ENCODE measurements around the gene ATAD3A. TPM values are rescaled to one million over a fixed set of nuclear protein-coding genes. Genes with fewer than 3 reads are reported as not detected.
"Not testable (repeated sequence)": the region's sequence is repeated elsewhere in the genome, so short reads cannot be mapped to it uniquely, and the experiment has no call there.

ATAD3A gene
- total RNA-seq, 1 donor from 2014 or later, result 31.7 TPM

DNA sequence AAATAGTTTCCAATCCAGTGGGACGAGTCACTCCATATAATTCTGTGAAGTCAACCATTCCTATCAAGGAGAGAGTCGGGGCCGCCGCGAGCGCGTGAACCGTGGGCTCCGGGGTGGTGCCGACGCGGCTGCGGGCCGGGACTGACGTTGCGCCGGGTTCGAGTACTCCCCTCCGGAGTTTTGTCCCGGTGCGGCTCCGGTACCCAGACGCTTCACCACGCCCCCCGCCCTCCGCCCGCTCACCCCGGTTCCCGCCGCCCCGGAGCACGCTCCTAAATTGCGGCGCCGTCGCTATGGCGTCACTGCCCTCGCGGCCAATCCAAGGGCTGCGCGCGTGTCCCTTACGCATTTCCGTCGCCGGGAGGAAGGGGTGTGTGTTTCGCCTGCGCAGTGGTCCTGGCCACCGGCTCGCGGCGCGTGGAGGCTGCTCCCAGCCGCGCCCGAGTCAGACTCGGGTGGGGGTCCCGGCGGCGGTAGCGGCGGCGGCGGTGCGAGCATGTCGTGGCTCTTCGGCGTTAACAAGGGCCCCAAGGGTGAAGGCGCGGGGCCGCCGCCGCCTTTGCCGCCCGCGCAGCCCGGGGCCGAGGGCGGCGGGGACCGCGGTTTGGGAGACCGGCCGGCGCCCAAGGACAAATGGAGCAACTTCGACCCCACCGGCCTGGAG lies 40.4 kb upstream of the ATAD3A start, which contains the start of gene ATAD3B:
Gene ATAD3B, plus strand, starts transcription at position 377 of the 664 bp plus-strand sequence. Its CDS starts 120 bp downstream, at position 497.
- Mint-ChIP-seq H3K36me3 (ENCODE audit: unreplicated experiment) (no peaks in the 10 kb centered on the region), H3K4me3 (ENCODE audit: unreplicated experiment) (peak within 1 kb of the TSS; percentile 85), H3K27ac (ENCODE audit: unreplicated experiment) (peak within 1 kb of the TSS; percentile 80), H3K27me3 (ENCODE audit: unreplicated experiment) (no peaks in the 10 kb centered on the region), H3K4me1 (ENCODE audit: unreplicated experiment) (peaks cover 25% of the 10 kb centered on the region), H3K9me3 (ENCODE audit: unreplicated experiment) (no peaks in the 10 kb centered on the region)
- TF ChIP-seq, protein P1, sequence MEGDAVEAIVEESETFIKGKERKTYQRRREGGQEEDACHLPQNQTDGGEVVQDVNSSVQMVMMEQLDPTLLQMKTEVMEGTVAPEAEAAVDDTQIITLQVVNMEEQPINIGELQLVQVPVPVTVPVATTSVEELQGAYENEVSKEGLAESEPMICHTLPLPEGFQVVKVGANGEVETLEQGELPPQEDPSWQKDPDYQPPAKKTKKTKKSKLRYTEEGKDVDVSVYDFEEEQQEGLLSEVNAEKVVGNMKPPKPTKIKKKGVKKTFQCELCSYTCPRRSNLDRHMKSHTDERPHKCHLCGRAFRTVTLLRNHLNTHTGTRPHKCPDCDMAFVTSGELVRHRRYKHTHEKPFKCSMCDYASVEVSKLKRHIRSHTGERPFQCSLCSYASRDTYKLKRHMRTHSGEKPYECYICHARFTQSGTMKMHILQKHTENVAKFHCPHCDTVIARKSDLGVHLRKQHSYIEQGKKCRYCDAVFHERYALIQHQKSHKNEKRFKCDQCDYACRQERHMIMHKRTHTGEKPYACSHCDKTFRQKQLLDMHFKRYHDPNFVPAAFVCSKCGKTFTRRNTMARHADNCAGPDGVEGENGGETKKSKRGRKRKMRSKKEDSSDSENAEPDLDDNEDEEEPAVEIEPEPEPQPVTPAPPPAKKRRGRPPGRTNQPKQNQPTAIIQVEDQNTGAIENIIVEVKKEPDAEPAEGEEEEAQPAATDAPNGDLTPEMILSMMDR (IDR thresholded peaks at IDR 0.05), result no peak
- DNase-seq (ENCODE audit: extremely low spot score, unreplicated experiment), result peak; percentile 94

DNA sequence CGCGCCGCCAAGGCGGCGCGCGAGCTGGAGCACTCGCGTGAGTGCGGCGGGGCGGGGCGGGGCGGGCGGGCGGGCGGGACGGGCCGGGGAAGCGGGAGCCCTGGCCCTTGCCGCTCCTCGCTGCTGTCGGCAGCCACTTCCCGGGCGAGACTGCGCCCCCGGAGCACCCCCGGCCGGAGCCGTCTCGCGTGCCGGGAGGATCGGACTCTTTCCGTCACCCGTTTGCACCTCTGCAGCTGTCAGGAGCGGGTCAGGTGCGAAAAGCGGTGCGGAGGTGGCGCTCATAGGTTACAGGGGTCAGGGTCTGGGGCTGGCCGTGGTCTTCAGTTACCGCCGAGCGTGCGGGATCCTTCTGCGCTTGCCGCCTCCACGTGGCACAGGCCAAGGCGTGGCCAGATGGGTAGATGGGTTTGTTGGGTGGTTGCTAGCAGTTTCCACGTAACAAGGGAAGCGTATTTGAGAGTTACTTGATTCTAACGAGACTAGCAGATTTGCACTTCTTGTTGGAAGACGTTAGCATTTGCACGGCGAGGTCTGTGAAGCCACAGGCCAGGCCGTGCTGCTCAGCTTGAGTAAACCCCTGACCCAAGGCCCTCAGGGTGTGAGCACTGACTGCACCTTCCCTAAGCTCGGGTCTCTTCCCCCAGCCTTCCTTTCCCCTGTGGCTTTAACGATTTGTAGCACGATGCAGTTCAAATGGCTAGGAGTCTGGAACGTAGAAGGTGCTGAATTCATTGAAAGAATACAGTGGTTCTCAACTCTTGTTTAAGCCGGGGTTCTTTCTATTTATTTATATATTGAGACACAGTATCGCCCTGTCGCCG lies 39.7 kb upstream of the ATAD3A start:
- H3K27me3 Mint-ChIP-seq (ENCODE audit: unreplicated experiment); DNase-seq (ENCODE audit: extremely low spot score, unreplicated experiment); H3K36me3 Mint-ChIP-seq (ENCODE audit: unreplicated experiment); H3K9me3 Mint-ChIP-seq (ENCODE audit: unreplicated experiment): not testable (repeated sequence)
- Mint-ChIP-seq H3K4me1 (ENCODE audit: unreplicated experiment) (peaks cover 25% of the 10 kb centered on the region), H3K27ac (ENCODE audit: unreplicated experiment) (peak overlapping the region; percentile 73), H3K4me3 (ENCODE audit: unreplicated experiment) (peak overlapping the region; percentile 75)

DNA sequence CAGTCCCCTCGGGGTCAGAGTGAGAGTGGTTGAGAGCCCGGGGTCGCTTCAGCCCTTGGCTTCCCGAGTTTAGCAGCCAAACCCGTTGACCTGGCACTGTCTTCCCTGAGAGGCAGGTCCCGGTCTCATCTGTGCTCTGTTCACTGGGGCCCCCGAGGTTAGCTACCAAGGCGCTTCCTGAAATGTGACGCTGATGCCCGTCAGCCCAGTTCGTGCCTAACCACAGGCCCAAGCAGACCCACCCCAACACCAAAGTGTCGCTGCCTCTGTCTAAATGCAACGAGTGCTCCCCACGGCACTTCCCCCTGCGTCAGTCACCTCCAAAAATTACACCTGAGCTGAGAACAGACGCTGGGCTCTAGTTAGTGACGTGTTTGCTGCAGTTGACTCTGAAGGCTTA lies 36.0 kb upstream of the ATAD3A start:
- not testable (repeated sequence) for DNase-seq (ENCODE audit: extremely low spot score, unreplicated experiment); H3K4me3 Mint-ChIP-seq (ENCODE audit: unreplicated experiment); H3K27me3 Mint-ChIP-seq (ENCODE audit: unreplicated experiment); H3K27ac Mint-ChIP-seq (ENCODE audit: unreplicated experiment); H3K36me3 Mint-ChIP-seq (ENCODE audit: unreplicated experiment); H3K9me3 Mint-ChIP-seq (ENCODE audit: unreplicated experiment)
- peaks cover 13% of the 10 kb centered on the region for H3K4me1 Mint-ChIP-seq (ENCODE audit: unreplicated experiment)

DNA sequence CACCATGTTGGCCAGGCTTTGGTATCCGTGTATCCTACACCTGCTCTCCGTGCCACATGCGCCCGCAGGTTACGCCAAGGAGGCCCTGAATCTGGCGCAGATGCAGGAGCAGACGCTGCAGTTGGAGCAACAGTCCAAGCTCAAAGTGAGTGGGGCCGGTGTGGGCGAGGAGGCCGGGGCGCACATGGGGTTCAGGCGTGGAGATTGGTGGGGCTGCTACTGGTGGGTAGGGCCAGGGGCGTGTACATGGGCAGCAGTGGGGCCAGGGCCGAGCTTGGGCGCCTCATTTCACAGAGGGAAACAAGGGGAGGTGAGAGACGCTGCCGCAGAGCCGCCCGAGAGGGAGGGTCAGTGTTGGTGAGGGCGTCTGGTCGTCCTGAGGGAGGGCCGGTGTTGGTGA lies 34.8 kb upstream of the ATAD3A start:
- TF ChIP-seq, protein P1 (IDR thresholded peaks at IDR 0.05), result no peak
- Mint-ChIP-seq H3K27me3 (ENCODE audit: unreplicated experiment) (no peaks in the 10 kb centered on the region), H3K36me3 (ENCODE audit: unreplicated experiment) (peaks cover 8% of the 10 kb centered on the region), H3K9me3 (ENCODE audit: unreplicated experiment) (no peaks in the 10 kb centered on the region), H3K4me3 (ENCODE audit: unreplicated experiment) (no peak overlapping the region), H3K27ac (ENCODE audit: unreplicated experiment) (no peak overlapping the region), H3K4me1 (ENCODE audit: unreplicated experiment) (peaks cover 12% of the 10 kb centered on the region)
- no peak for DNase-seq (ENCODE audit: extremely low spot score, unreplicated experiment)

DNA sequence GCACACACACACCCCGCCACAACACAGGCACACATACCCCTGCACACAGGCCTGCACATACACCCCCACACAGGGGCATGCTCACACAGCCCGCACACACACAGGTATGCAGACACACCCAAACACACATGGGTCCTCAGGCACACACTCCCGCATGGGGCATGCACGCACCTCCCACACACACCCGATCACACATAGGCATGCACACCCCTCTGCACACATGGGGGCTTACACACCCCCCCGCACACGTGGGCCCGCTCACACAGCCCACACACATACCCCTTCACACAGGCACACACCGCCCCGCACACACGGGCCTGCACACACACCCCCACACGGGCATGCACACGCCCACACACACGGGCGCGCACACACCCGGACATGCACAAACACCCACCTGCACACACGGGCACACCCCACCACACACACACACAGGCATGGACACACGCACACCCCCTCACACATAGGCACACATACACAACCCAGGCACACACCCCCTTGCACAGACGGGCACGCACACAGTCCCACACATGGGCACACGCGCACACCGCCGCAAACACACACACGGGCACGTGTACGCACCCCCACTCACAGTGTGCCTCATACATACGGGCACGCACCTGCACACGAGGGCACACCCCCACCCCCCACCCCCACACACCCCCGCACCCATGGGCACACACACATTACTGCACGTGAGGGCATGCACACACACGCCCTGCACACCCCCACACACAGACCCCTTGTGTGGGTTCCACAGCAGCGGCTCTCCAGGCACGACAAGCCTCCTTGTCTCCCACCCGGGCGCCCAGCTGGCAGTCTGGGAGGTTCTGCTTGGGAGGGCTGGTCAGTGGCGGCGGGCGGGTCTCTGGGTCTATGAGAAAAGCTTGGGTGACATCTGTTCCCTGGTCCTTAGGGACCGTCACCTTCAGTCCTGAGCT lies 32.1 kb upstream of the ATAD3A start:
- H3K4me3 Mint-ChIP-seq (ENCODE audit: unreplicated experiment), result no peak overlapping the region
- H3K4me1 Mint-ChIP-seq (ENCODE audit: unreplicated experiment), result no peaks in the 10 kb centered on the region
- H3K9me3 Mint-ChIP-seq (ENCODE audit: unreplicated experiment), result no peaks in the 10 kb centered on the region
- H3K27me3 Mint-ChIP-seq (ENCODE audit: unreplicated experiment), result no peaks in the 10 kb centered on the region
- no peak for DNase-seq (ENCODE audit: extremely low spot score, unreplicated experiment)
- TF ChIP-seq, protein P1 (IDR thresholded peaks at IDR 0.05), result no peak
- no peak overlapping the region for H3K27ac Mint-ChIP-seq (ENCODE audit: unreplicated experiment)
- H3K36me3 Mint-ChIP-seq (ENCODE audit: unreplicated experiment), result peaks cover 10% of the 10 kb centered on the region

DNA sequence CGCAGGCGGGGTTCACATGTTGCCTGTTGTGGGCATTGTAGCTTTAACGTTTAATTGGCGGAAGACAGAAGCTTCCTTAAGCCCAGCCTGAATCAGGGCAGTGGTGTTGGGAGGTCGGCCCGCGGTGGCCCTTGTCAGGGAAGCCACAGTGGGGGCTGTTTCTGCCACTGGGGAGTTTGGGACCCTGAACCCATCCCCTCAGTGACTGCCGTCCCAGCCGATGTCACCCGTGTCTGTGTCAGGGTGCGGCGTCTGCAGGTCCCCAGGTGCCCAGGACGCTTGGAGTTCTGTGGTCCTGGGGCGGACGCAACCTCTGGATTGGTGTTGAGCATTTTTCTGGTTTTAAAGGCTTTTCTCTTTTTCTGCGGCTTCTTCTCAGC lies 31.5 kb upstream of the ATAD3A start:
- not testable (repeated sequence) for H3K36me3 Mint-ChIP-seq (ENCODE audit: unreplicated experiment); H3K4me3 Mint-ChIP-seq (ENCODE audit: unreplicated experiment); H3K9me3 Mint-ChIP-seq (ENCODE audit: unreplicated experiment); H3K27me3 Mint-ChIP-seq (ENCODE audit: unreplicated experiment); H3K27ac Mint-ChIP-seq (ENCODE audit: unreplicated experiment); H3K4me1 Mint-ChIP-seq (ENCODE audit: unreplicated experiment); DNase-seq (ENCODE audit: extremely low spot score, unreplicated experiment)

DNA sequence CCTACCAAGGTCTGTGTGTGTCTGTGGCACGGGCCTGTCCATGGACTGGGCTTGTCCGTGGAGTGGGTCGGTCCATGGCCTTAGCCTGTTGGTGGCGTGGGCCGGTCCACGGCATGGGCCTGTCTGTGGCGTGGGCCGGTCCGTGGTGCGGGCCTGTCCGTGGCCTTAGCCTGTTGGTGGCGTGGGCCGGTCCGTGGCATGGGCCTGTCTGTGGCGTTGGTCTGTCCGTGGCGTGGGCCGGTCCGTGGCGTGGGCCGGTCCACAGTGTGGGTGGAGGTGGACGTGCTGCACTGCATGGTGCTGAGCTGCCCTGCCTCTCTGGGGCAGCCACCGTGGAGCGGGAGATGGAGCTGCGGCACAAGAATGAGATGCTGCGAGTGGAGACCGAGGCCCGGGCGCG lies 30.2 kb upstream of the ATAD3A start:
- H3K27ac Mint-ChIP-seq (ENCODE audit: unreplicated experiment); H3K4me3 Mint-ChIP-seq (ENCODE audit: unreplicated experiment); DNase-seq (ENCODE audit: extremely low spot score, unreplicated experiment); H3K9me3 Mint-ChIP-seq (ENCODE audit: unreplicated experiment); H3K27me3 Mint-ChIP-seq (ENCODE audit: unreplicated experiment); H3K36me3 Mint-ChIP-seq (ENCODE audit: unreplicated experiment); H3K4me1 Mint-ChIP-seq (ENCODE audit: unreplicated experiment): not testable (repeated sequence)

Measured in osteocyte (in vitro differentiated cells).